Measurements from ENCODE around the gene ATG4C.

DNA sequence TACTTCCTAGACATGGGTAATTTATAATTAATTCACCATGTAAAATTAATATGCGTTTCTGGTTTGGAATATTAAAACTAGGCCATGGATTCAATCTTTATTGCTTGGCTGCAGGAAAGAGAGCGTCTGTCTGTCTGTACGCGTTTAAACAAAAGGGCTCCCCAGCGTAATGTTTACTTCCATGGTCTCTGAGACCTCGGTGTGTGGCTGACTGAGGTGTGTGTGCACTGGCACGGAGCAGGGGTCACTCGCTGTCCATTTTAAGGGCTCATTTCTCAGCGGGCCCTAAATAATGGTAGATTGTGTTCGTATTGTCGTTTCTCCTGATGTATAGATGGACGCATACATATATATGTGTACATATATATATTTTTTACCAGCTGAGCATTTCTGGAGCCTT is 119.6 kb downstream of the ATG4C start:
- no peak for TF ChIP-seq CTCF (IDR thresholded peaks at IDR 0.05; ENCODE audit: low read length)
- TF ChIP-seq EZH2 (IDR thresholded peaks at IDR 0.05; ENCODE audit: borderline replicate concordance, low read length) = no peak
